Measurements from ENCODE around the gene TMEFF2.

- TF ChIP-seq, protein P1, sequence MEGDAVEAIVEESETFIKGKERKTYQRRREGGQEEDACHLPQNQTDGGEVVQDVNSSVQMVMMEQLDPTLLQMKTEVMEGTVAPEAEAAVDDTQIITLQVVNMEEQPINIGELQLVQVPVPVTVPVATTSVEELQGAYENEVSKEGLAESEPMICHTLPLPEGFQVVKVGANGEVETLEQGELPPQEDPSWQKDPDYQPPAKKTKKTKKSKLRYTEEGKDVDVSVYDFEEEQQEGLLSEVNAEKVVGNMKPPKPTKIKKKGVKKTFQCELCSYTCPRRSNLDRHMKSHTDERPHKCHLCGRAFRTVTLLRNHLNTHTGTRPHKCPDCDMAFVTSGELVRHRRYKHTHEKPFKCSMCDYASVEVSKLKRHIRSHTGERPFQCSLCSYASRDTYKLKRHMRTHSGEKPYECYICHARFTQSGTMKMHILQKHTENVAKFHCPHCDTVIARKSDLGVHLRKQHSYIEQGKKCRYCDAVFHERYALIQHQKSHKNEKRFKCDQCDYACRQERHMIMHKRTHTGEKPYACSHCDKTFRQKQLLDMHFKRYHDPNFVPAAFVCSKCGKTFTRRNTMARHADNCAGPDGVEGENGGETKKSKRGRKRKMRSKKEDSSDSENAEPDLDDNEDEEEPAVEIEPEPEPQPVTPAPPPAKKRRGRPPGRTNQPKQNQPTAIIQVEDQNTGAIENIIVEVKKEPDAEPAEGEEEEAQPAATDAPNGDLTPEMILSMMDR (conservative IDR thresholded peaks at IDR 0.05; ENCODE audit: low read depth, low read length): no peak
- TF ChIP-seq RAD21 (IDR thresholded peaks at IDR 0.05; ENCODE audit: low read length) (no peak), MAFK (IDR thresholded peaks at IDR 0.05; ENCODE audit: low read depth, low read length) (no peak), CHD1 (IDR thresholded peaks at IDR 0.05; ENCODE audit: low read depth, low read length) (no peak), POLR2A (IDR thresholded peaks at IDR 0.05; ENCODE audit: low read depth, low read length) (no peak), NFE2L2 (IDR thresholded peaks at IDR 0.05; ENCODE audit: low read depth, low read length) (no peak), RCOR1 (IDR thresholded peaks at IDR 0.05; ENCODE audit: insufficient replicate concordance, low read length) (no peak)
- TF ChIP-seq, protein P2, sequence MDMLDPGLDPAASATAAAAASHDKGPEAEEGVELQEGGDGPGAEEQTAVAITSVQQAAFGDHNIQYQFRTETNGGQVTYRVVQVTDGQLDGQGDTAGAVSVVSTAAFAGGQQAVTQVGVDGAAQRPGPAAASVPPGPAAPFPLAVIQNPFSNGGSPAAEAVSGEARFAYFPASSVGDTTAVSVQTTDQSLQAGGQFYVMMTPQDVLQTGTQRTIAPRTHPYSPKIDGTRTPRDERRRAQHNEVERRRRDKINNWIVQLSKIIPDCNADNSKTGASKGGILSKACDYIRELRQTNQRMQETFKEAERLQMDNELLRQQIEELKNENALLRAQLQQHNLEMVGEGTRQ (IDR thresholded peaks at IDR 0.05; ENCODE audit: low read depth, low read length): no peak
Measured at GRCh38 chr2:192059266-192059665, 135.5 kb downstream of the TMEFF2 start.

Data from IMR-90 (cell line).